Gastroesophageal sphincter (tissue), 4 donors: ENCODE data around the gene PHLPP1. TPM values are rescaled to one million over a fixed set of nuclear protein-coding genes. Genes with fewer than 3 reads are reported as not detected.
A peak's percentile ranks its signal among the peaks of the same experiment; 100 is the strongest.

Experiments used
- ATAC-seq: fragments of 150-250 bp; one replicate; pipeline ENCODE4 v1.9.1; 2016; ENCODE audit warnings: mild to moderate bottlenecking, moderate library complexity
- H3K27ac ChIP-seq, 4 donors: fragments of 200-600 bp; sonication (generic) in 3 of 4; 1 replicate in 3 of 4; 2 replicates in 1 of 4; pipeline ENCODE4 v1.5.1; 2016 to 2019
- H3K27me3 ChIP-seq: fragments of 200-600 bp; sonication (generic); one replicate; pipeline ENCODE4 v1.5.1; 2019
- H3K36me3 ChIP-seq, 2 donors: fragments of 200-600 bp; sonication (generic); one replicate each; pipeline ENCODE4 v1.5.1; 2019; ENCODE audit warnings: control low read depth in 1 of 2
- H3K4me1 ChIP-seq, 3 donors: fragments of 200-600 bp; sonication (generic); 1 replicate in 2 of 3; 2 replicates in 1 of 3; pipeline ENCODE4 v1.5.1; 2016 to 2019; ENCODE audit warnings: control low read depth in 2 of 3
- H3K4me3 ChIP-seq, 2 donors: fragments of 200-600 bp; sonication (generic); one replicate each; pipeline ENCODE4 v1.5.1; 2019; ENCODE audit warnings: mild to moderate bottlenecking in 1 of 2, moderate library complexity in 1 of 2
- H3K9me3 ChIP-seq, 3 donors: fragments of 200-600 bp; sonication (generic); one replicate each; pipeline ENCODE4 v1.5.1; 2017 to 2019; ENCODE audit warnings: control low read depth in 2 of 3
- CTCF ChIP-seq, 4 experiments: fragments of 200-600 bp in 2 of 4; fragments of 450-650 bp in 2 of 4; sonication (generic) in 1 of 4; IDR thresholded peaks; one replicate each; pipeline ENCODE4 v1.5.1; 2017 to 2019; ENCODE audit warnings: antibody characterized with exemption in 4 of 4, mild to moderate bottlenecking in 2 of 4, moderate library complexity in 2 of 4
- EP300 ChIP-seq: sonication (generic); formaldehyde crosslinking; IDR thresholded peaks from one replicate; pipeline ENCODE4 v1.6.1; 2017; ENCODE audit warnings: antibody characterized with exemption, mild to moderate bottlenecking
- POLR2A ChIP-seq, 2 donors: fragments of 450-650 bp; IDR thresholded peaks; one replicate each; pipeline ENCODE4 v1.6.1; 2017; ENCODE audit warnings: antibody characterized with exemption in 2 of 2, mild to moderate bottlenecking in 2 of 2, moderate library complexity in 1 of 2
- POLR2AphosphoS5 ChIP-seq: sonication (generic); formaldehyde crosslinking; IDR thresholded peaks from one replicate; pipeline ENCODE4 v1.6.1; 2017; ENCODE audit warnings: antibody characterized with exemption
- WGBS, 2 donors: methylation state at CpG; one replicate each; pipeline ENCODE4 v1.1.5; 2018; ENCODE audit warnings: low coverage in 1 of 2; 5-methylcytosine and 5-hydroxymethylcytosine counted together
- total RNA-seq, 4 donors: library from RNA; depleted of rRNA; stranded (reverse); fragments of >200 nt; gene quantifications; one replicate each; pipeline ENCODE4 v1.1.0, GENCODE V29; 2016

The PHLPP1 gene
- total RNA-seq, 4 donors from 2014 or later = 10.8 to 19.1 (median 16.3) TPM

- no peak for ATAC-seq
- Histone ChIP-seq H3K9me3 (no peaks in the 10 kb centered on the region), H3K4me3 (no peak overlapping the region), H3K27me3 (no peaks in the 10 kb centered on the region), H3K27ac (no peak overlapping the region), H3K4me1 (peaks cover 0 to 29% (median 0%) of the 10 kb centered on the region in 3 donors), H3K36me3 (no peaks in the 10 kb centered on the region)
- 93 to 100% methylated on average over 1 of the region's 1 CpG for WGBS, 2 donors
- TF ChIP-seq POLR2AphosphoS5 = no peak
- no peak for TF ChIP-seq CTCF (IDR thresholded peaks at IDR 0.05)
- TF ChIP-seq POLR2A (IDR thresholded peaks at IDR 0.05) = no peak
- TF ChIP-seq EP300 = no peak
Measured at GRCh38 chr18:62777814-62778213, 62.5 kb downstream of the PHLPP1 start.

GRCh38 chr18:62778976-62779869 lies 63.9 kb downstream of the PHLPP1 start:
- no peaks in the 10 kb centered on the region for H3K27me3 ChIP-seq
- ATAC-seq = no peak
- H3K9me3 ChIP-seq = no peaks in the 10 kb centered on the region
- 91 to 94% methylated on average over 3 to 6 of the region's 6 CpGs for WGBS, 2 donors
- no peaks in the 10 kb centered on the region for H3K36me3 ChIP-seq
- no peak overlapping the region for H3K27ac ChIP-seq
- H3K4me3 ChIP-seq = no peak overlapping the region
- peaks cover 0 to 34% (median 0%) of the 10 kb centered on the region in 3 donors for H3K4me1 ChIP-seq
- TF ChIP-seq CTCF (IDR thresholded peaks at IDR 0.05) (no peak), EP300 (no peak), POLR2A (IDR thresholded peaks at IDR 0.05) (no peak), POLR2AphosphoS5 (no peak)

- Histone ChIP-seq H3K4me1 (peaks cover 6 to 52% (median 9%) of the 10 kb centered on the region in 3 donors), H3K36me3 (no peaks in the 10 kb centered on the region), H3K27ac (peak overlapping the region in 3 of 4 donors; percentile 42 to 59 (median 55)), H3K4me3 (no peak overlapping the region), H3K9me3 (no peaks in the 10 kb centered on the region), H3K27me3 (no peaks in the 10 kb centered on the region)
- TF ChIP-seq POLR2A (IDR thresholded peaks at IDR 0.05) = no peak
- no peak for TF ChIP-seq CTCF (IDR thresholded peaks at IDR 0.05)
- TF ChIP-seq EP300 = no peak
- no peak for TF ChIP-seq POLR2AphosphoS5
- 91 to 96% methylated on average over 3 of the region's 3 CpGs for WGBS, 2 donors
- ATAC-seq = no peak
Measured at GRCh38 chr18:62781262-62781661, 65.9 kb downstream of the PHLPP1 start.

GRCh38 chr18:62781893-62782292 lies 66.6 kb downstream of the PHLPP1 start:
- TF ChIP-seq CTCF (IDR thresholded peaks at IDR 0.05) (no peak), EP300 (no peak), POLR2AphosphoS5 (peak; percentile 12), POLR2A (IDR thresholded peaks at IDR 0.05) (no peak)
- H3K4me1 ChIP-seq = peaks cover 6 to 52% (median 9%) of the 10 kb centered on the region in 3 donors
- H3K4me3 ChIP-seq = no peak overlapping the region
- H3K27ac ChIP-seq = peak overlapping the region in 3 of 4 donors; percentile 42 to 59 (median 55)
- H3K27me3 ChIP-seq = no peaks in the 10 kb centered on the region
- WGBS, 2 donors = 76 to 94% methylated on average over 2 of the region's 2 CpGs
- H3K36me3 ChIP-seq = no peaks in the 10 kb centered on the region
- no peaks in the 10 kb centered on the region for H3K9me3 ChIP-seq
- ATAC-seq = peak; percentile 74
